HepG2 (cell line): ENCODE measurements around the gene ADARB2. TPM values are rescaled to one million over a fixed set of nuclear protein-coding genes. Genes with fewer than 3 reads are reported as not detected.

Experiments used
- FOSL2 ChIP-seq: sonication (generic); formaldehyde crosslinking; IDR thresholded peaks from 2 replicates; pipeline ENCODE4 v1.4.0; 2020; ENCODE audit warnings: missing genetic modification reagents
- HOXD1 ChIP-seq: sonication (generic); formaldehyde crosslinking; IDR thresholded peaks from 2 replicates; pipeline ENCODE4 v1.5.0; 2020; ENCODE audit warnings: missing genetic modification reagents
- NCOR1 ChIP-seq: fragments of 200-600 bp; sonication (generic); IDR thresholded peaks from 2 replicates; pipeline ENCODE4 v1.7.0; 2017; ENCODE audit warnings: antibody characterized with exemption, low read length, borderline replicate concordance
- NFIC ChIP-seq: IDR thresholded peaks from 2 replicates; pipeline ENCODE4 v1.6.1; 2012; ENCODE audit warnings: mild to moderate bottlenecking, low read length, inconsistent platforms
- NFYC ChIP-seq: IDR thresholded peaks from 2 replicates; pipeline ENCODE4 v1.6.1; 2016; ENCODE audit warnings: missing genetic modification reagents, missing compliant biosample characterization
- RAD51 ChIP-seq: fragments of 450-650 bp; IDR thresholded peaks from 2 replicates; pipeline ENCODE4 v1.6.1; 2016; ENCODE audit warnings: borderline replicate concordance
- SNAI1 ChIP-seq: sonication (generic); formaldehyde crosslinking; IDR thresholded peaks from 2 replicates; pipeline ENCODE4 v1.5.0; 2020; ENCODE audit warnings: mild to moderate bottlenecking, missing genetic modification reagents, borderline replicate concordance
- THYN1 ChIP-seq: sonication (generic); formaldehyde crosslinking; IDR thresholded peaks from 2 replicates; pipeline ENCODE4 v1.8.1; 2023; ENCODE audit warnings: low read depth, mild to moderate bottlenecking, moderate library complexity, missing genetic modification reagents, borderline replicate concordance
- ZKSCAN5 ChIP-seq: sonication (generic); formaldehyde crosslinking; IDR thresholded peaks from 2 replicates; pipeline ENCODE4 v1.5.1; 2020; ENCODE audit warnings: mild to moderate bottlenecking, missing genetic modification reagents
- polyA plus RNA-seq, 8 experiments: library from polyadenylated mRNA; depleted of rRNA in 3 of 8; stranded (reverse) in 7 of 8; unstranded in 1 of 8; fragments of >200 nt; fragmentation: Illumina TruSeq in 4 of 8; extraction: Trizol in 4 of 8; gene quantifications; 2 replicates each; pipeline versions ENCODE4 v1.2.1 to v1.2.3, GENCODE V29; 2011 to 2016; ENCODE audit warnings: low read depth in 4 of 8, missing spikeins in 1 of 8, mixed read lengths in 1 of 8; ENCODE audit not compliant: insufficient read depth in 1 of 8
- total RNA-seq, 5 experiments: library from RNA; depleted of rRNA; stranded (reverse); fragments of >200 nt; fragmentation: Illumina TruSeq; extraction: Trizol; gene quantifications; 2 replicates each; pipeline ENCODE4 v1.2.3, GENCODE V29; 2016; ENCODE audit warnings: low read depth in 1 of 5
- TF ChIP-seq, protein P1 (sequence below): sonication (generic); formaldehyde crosslinking; IDR thresholded peaks from 2 replicates; pipeline ENCODE4 v1.5.1; 2020; ENCODE audit warnings: missing genetic modification reagents, mild to moderate bottlenecking, borderline replicate concordance
- TF ChIP-seq, protein P2 (sequence below), 2 experiments: sonication (generic) in 1 of 2; formaldehyde crosslinking in 1 of 2; IDR thresholded peaks; 2 replicates each; pipeline versions ENCODE4 v1.5.1 to v1.6.1; 2011 to 2020; ENCODE audit warnings: borderline replicate concordance in 1 of 2, low read depth in 1 of 2, low read length in 1 of 2, mild to moderate bottlenecking in 1 of 2, missing genetic modification reagents in 1 of 2, moderate library complexity in 1 of 2
- TF ChIP-seq, protein P3 (sequence below): sonication (generic); formaldehyde crosslinking; IDR thresholded peaks from 2 replicates; pipeline ENCODE4 v1.5.1; 2020; ENCODE audit warnings: mild to moderate bottlenecking, missing genetic modification reagents
- TF ChIP-seq, protein P4 (sequence below): fragments of 450-650 bp; IDR thresholded peaks from 2 replicates; pipeline ENCODE4 v1.6.1; 2016

ADARB2 gene
- total and polyA plus RNA-seq, 2 of the 13 experiments (the other 11 are each of a cell fraction or from before 2014, with no cell fraction given) = not detected

DNA sequence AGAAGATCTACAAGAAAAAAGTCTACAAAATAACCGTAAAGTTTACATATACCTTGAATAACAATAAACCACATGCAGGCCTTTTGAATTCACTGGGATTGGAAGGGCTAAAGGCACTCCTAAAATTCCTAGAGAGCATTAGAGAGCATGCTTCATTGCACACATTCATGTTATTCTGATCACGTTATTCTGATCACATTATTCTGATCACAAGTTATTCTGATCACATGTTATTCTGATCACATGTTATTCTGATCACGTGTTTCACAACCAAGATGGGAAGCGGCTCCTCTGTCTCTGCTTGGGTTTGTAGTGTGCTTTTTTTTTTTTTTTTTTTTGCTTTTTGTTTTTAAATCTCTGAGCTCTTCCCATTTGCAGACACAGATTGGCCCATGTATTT is 20.5 kb downstream of the ADARB2 start (continued):
- no peak for TF ChIP-seq NCOR1
- TF ChIP-seq, protein P1, sequence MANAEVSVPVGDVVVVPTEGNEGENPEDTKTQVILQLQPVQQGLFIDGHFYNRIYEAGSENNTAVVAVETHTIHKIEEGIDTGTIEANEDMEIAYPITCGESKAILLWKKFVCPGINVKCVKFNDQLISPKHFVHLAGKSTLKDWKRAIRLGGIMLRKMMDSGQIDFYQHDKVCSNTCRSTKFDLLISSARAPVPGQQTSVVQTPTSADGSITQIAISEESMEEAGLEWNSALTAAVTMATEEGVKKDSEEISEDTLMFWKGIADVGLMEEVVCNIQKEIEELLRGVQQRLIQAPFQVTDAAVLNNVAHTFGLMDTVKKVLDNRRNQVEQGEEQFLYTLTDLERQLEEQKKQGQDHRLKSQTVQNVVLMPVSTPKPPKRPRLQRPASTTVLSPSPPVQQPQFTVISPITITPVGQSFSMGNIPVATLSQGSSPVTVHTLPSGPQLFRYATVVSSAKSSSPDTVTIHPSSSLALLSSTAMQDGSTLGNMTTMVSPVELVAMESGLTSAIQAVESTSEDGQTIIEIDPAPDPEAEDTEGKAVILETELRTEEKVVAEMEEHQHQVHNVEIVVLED = no peak
- TF ChIP-seq, protein P2, sequence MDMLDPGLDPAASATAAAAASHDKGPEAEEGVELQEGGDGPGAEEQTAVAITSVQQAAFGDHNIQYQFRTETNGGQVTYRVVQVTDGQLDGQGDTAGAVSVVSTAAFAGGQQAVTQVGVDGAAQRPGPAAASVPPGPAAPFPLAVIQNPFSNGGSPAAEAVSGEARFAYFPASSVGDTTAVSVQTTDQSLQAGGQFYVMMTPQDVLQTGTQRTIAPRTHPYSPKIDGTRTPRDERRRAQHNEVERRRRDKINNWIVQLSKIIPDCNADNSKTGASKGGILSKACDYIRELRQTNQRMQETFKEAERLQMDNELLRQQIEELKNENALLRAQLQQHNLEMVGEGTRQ (IDR thresholded peaks at IDR 0.05; ENCODE audit: low read depth, low read length) = peak; percentile 38
- TF ChIP-seq, protein P2 (CRISPR knock-in tag; IDR thresholded peaks at IDR 0.05; ENCODE audit: borderline replicate concordance) = no peak
- no peak for TF ChIP-seq HOXD1 (CRISPR knock-in tag)
- TF ChIP-seq ZKSCAN5 (CRISPR knock-in tag) = no peak
- TF ChIP-seq, protein P3, sequence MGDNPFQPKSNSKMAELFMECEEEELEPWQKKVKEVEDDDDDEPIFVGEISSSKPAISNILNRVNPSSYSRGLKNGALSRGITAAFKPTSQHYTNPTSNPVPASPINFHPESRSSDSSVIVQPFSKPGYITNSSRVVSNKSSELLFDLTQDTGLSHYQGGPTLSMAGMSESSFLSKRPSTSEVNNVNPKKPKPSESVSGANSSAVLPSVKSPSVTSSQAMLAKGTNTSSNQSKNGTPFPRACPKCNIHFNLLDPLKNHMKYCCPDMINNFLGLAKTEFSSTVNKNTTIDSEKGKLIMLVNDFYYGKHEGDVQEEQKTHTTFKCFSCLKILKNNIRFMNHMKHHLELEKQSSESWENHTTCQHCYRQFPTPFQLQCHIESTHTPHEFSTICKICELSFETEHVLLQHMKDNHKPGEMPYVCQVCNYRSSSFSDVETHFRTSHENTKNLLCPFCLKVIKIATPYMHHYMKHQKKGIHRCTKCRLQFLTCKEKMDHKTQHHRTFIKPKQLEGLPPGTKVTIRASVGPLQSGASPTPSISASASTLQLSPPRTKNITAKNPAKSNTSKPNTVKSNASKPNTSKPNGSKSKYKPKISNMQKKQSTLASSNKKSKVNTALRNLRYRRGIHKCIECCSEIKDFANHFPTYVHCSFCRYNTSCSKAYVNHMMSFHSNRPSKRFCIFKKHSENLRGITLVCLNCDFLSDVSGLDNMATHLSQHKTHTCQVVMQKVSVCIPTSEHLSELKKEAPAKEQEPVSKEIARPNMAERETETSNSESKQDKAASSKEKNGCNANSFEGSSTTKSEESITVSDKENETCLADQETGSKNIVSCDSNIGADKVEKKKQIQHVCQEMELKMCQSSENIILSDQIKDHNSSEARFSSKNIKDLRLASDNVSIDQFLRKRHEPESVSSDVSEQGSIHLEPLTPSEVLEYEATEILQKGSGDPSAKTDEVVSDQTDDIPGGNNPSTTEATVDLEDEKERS (CRISPR knock-in tag) = no peak
- TF ChIP-seq SNAI1 (CRISPR knock-in tag) = no peak
- TF ChIP-seq NFYC (CRISPR knock-in tag) = no peak
- TF ChIP-seq FOSL2 = no peak
- TF ChIP-seq RAD51 = peak; percentile 31; the same call in 1 of the 2 replicates
- TF ChIP-seq, protein P4, sequence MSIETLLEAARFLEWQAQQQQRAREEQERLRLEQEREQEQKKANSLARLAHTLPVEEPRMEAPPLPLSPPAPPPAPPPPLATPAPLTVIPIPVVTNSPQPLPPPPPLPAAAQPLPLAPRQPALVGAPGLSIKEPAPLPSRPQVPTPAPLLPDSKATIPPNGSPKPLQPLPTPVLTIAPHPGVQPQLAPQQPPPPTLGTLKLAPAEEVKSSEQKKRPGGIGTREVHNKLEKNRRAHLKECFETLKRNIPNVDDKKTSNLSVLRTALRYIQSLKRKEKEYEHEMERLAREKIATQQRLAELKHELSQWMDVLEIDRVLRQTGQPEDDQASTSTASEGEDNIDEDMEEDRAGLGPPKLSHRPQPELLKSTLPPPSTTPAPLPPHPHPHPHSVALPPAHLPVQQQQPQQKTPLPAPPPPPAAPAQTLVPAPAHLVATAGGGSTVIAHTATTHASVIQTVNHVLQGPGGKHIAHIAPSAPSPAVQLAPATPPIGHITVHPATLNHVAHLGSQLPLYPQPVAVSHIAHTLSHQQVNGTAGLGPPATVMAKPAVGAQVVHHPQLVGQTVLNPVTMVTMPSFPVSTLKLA = peak; percentile 81
- TF ChIP-seq THYN1 (CRISPR knock-in tag) = no peak
- TF ChIP-seq NFIC = no peak
